22Rv1 (cell line): Measurements from ENCODE around the gene USP17L18.
"Not testable (repeated sequence)": the region's sequence is repeated elsewhere in the genome, so short reads cannot be mapped to it uniquely, and the experiment has no call there.

Experiments used
- H3K27ac ChIP-seq: fragments of 450-650 bp; 2 replicates; pipeline ENCODE4 v1.5.1; 2017

Gene USP17L18, protein sequence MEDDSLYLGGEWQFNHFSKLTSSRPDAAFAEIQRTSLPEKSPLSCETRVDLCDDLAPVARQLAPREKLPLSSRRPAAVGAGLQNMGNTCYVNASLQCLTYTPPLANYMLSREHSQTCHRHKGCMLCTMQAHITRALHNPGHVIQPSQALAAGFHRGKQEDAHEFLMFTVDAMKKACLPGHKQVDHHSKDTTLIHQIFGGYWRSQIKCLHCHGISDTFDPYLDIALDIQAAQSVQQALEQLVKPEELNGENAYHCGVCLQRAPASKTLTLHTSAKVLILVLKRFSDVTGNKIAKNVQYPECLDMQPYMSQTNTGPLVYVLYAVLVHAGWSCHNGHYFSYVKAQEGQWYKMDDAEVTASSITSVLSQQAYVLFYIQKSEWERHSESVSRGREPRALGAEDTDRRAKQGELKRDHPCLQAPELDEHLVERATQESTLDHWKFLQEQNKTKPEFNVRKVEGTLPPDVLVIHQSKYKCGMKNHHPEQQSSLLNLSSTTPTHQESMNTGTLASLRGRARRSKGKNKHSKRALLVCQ

DNA sequence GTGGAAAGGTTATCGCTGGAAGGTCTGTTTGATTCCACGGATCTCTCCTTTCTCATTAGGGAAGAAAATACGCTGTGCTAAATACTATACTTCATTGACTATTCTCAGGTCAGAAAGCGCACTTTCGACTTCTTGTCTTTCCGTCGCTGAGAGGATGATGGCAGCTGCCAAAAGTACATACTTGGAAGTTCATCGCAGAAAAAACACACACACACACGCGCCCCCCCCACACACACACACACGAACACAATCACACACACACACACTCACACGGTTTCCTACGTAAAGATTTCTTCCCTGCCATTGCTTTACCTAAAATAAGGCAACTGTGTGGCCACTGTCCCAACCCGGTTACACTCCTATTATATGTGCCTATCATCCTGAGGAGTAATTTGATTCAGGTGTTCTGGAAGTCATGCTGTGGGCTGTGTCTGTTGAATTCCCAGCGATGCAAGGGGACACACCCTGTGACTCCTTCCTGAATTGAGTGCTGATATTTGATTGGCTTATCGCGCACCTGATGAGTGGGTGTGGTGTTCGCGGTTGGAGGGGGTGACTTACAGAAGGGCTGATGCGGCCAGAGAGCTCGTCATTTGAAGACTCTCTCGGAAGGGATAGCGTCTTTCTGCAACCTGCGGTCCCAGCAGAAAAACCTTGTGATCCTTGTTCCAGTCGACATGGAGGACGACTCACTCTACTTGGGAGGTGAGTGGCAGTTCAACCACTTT lies at the start of gene USP17L18:
USP17L18 (plus strand) TSS at position 678 of the 728 bp plus-strand sequence; CDS start at position 678, 0 bp downstream.
- H3K27ac ChIP-seq, result not testable (repeated sequence)

DNA sequence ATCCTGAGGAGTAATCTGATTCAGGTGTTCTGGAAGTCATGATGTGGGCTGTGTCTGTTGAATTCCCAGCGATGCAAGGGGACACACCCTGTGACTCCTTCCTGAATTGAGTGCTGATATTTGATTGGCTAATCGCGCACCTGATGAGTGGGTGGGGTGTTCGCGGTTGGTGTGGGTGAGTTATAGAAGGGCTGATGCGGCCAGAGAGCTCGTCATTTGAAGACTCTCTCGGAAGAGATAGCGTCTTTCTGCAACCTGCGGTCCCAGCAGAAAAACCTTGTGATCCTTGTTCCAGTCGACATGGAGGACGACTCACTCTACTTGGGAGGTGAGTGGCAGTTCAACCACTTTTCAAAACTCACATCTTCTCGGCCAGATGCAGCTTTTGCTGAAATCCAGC lies 38.1 kb upstream of the USP17L18 start, which contains the start of gene USP17L10:
USP17L10 (plus strand) TSS at position 301 of the 400 bp plus-strand sequence; CDS start at position 301, 0 bp downstream.
- not testable (repeated sequence) for H3K27ac ChIP-seq

DNA sequence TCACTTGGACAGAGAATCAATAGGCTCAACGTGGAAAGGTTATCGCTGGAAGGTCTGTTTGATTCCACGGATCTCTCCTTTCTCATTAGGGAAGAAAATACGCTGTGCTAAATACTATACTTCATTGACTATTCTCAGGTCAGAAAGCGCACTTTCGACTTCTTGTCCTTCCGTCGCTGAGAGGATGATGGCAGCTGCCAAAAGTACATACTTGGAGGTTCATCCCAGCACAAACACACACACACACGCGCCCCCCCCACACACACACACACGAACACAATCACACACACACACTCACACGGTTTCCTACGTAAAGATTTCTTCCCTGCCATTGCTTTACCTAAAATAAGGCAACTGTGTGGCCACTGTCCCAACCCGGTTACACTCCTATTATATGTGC lies 33.7 kb upstream of the USP17L18 start:
- not testable (repeated sequence) for H3K27ac ChIP-seq

DNA sequence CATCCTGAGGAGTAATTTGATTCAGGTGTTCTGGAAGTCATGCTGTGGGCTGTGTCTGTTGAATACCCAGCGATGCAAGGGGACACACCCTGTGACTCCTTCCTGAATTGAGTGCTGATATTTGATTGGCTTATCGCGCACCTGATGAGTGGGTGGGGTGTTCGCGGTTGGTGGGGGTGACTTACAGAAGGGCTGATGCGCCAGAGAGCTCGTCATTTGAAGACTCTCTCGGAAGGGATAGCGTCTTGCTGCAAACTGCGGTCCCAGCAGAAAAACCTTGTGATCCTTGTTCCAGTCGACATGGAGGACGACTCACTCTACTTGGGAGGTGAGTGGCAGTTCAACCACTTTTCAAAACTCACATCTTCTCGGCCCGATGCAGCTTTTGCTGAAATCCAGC lies 33.3 kb upstream of the USP17L18 start, which contains the start of gene USP17L11:
USP17L11 (plus strand) TSS at position 301 of the 400 bp plus-strand sequence; CDS start at position 301, 0 bp downstream.
- H3K27ac ChIP-seq, result not testable (repeated sequence)

DNA sequence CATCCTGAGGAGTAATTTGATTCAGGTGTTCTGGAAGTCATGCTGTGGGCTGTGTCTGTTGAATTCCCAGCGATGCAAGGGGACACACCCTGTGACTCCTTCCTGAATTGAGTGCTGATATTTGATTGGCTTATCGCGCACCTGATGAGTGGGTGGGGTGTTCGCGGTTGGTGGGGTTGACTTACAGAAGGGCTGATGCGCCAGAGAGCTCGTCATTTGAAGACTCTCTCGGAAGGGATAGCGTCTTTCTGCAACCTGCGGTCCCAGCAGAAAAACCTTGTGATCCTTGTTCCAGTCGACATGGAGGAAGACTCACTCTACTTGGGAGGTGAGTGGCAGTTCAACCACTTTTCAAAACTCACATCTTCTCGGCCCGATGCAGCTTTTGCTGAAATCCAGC lies 28.6 kb upstream of the USP17L18 start, which contains the start of gene USP17L12:
USP17L12 (plus strand) TSS at position 301 of the 400 bp plus-strand sequence; CDS start at position 301, 0 bp downstream.
- H3K27ac ChIP-seq, result not testable (repeated sequence)

DNA sequence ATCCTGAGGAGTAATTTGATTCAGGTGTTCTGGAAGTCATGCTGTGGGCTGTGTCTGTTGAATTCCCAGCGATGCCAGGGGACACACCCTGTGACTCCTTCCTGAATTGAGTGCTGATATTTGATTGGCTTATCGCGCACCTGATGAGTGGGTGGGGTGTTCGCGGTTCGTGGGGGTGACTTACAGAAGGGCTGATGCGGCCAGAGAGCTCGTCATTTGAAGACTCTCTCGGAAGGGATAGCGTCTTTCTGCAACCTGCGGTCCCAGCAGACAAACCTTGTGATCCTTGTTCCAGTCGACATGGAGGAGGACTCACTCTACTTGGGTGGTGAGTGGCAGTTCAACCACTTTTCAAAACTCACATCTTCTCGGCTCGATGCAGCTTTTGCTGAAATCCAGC lies 23.8 kb upstream of the USP17L18 start, which contains the start of gene USP17L13:
USP17L13 (plus strand) TSS at position 301 of the 400 bp plus-strand sequence; CDS start at position 301, 0 bp downstream.
- H3K27ac ChIP-seq, result not testable (repeated sequence)

DNA sequence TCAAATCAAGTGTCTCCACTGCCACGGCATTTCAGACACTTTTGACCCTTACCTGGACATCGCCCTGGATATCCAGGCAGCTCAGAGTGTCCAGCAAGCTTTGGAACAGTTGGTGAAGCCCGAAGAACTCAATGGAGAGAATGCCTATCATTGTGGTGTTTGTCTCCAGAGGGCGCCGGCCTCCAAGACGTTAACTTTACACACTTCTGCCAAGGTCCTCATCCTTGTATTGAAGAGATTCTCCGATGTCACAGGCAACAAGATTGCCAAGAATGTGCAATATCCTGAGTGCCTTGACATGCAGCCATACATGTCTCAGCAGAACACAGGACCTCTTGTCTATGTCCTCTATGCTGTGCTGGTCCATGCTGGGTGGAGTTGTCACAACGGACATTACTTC lies 18.2 kb upstream of the USP17L18 start:
- H3K27ac ChIP-seq, result not testable (repeated sequence)

DNA sequence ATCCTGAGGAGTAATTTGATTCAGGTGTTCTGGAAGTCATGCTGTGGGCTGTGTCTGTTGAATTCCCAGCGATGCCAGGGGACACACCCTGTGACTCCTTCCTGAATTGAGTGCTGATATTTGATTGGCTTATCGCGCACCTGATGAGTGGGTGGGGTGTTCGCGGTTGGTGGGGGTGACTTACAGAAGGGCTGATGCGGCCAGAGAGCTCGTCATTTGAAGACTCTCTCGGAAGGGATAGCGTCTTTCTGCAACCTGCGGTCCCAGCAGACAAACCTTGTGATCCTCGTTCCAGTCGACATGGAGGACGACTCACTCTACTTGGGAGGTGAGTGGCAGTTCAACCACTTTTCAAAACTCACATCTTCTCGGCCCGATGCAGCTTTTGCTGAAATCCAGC lies 14.3 kb upstream of the USP17L18 start, which contains the start of gene USP17L15:
USP17L15 (plus strand) TSS at position 301 of the 400 bp plus-strand sequence; CDS start at position 301, 0 bp downstream.
- H3K27ac ChIP-seq, result not testable (repeated sequence)

DNA sequence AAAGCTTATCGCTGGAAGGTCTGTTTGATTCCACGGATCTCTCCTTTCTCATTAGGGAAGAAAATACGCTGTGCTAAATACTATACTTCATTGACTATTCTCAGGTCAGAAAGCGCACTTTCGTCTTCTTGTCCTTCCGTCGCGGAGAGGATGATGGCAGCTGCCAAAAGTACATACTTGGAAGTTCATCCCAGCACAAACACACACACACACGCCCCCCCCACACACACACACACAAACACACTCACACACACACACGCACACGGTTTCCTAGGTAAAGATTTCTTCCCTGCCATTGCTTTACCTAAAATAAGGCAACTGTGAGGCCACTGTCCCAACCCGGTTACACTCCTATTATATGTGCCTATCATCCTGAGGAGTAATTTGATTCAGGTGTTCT lies 10.0 kb upstream of the USP17L18 start:
- H3K27ac ChIP-seq, result not testable (repeated sequence)

DNA sequence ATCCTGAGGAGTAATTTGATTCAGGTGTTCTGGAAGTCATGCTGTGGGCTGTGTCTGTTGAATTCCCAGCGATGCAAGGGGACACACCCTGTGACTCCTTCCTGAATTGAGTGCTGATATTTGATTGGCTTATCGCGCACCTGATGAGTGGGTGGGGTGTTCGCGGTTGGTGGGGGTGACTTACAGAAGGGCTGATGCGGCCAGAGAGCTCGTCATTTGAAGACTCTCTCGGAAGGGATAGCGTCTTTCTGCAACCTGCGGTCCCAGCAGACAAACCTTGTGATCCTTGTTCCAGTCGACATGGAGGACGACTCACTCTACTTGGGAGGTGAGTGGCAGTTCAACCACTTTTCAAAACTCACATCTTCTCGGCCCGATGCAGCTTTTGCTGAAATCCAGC lies 4.9 kb upstream of the USP17L18 start, which contains the start of gene USP17L17:
USP17L17 (plus strand) TSS at position 301 of the 400 bp plus-strand sequence; CDS start at position 301, 0 bp downstream.
- not testable (repeated sequence) for H3K27ac ChIP-seq

DNA sequence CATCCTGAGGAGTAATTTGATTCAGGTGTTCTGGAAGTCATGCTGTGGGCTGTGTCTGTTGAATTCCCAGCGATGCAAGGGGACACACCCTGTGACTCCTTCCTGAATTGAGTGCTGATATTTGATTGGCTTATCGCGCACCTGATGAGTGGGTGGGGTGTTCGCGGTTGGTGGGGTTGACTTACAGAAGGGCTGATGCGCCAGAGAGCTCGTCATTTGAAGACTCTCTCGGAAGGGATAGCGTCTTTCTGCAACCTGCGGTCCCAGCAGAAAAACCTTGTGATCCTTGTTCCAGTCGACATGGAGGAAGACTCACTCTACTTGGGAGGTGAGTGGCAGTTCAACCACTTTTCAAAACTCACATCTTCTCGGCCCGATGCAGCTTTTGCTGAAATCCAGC lies 4.6 kb downstream of the USP17L18 start, which contains the start of gene USP17L19:
USP17L19 (plus strand) TSS at position 301 of the 400 bp plus-strand sequence; CDS start at position 301, 0 bp downstream.
- not testable (repeated sequence) for H3K27ac ChIP-seq

DNA sequence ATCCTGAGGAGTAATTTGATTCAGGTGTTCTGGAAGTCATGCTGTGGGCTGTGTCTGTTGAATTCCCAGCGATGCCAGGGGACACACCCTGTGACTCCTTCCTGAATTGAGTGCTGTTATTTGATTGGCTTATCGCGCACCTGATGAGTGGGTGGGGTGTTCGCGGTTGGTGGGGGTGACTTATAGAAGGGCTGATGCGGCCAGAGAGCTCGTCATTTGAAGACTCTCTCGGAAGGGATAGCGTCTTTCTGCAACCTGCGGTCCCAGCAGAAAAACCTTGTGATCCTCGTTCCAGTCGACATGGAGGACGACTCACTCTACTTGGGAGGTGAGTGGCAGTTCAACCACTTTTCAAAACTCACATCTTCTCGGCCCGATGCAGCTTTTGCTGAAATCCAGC lies 9.4 kb downstream of the USP17L18 start, which contains the start of gene USP17L20:
USP17L20 (plus strand) TSS at position 301 of the 400 bp plus-strand sequence; CDS start at position 301, 0 bp downstream.
- not testable (repeated sequence) for H3K27ac ChIP-seq

DNA sequence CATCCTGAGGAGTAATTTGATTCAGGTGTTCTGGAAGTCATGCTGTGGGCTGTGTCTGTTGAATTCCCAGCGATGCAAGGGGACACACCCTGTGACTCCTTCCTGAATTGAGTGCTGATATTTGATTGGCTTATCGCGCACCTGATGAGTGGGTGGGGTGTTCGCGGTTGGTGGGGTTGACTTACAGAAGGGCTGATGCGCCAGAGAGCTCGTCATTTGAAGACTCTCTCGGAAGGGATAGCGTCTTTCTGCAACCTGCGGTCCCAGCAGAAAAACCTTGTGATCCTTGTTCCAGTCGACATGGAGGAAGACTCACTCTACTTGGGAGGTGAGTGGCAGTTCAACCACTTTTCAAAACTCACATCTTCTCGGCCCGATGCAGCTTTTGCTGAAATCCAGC lies 14.1 kb downstream of the USP17L18 start, which contains the start of gene USP17L21:
USP17L21 (plus strand) TSS at position 301 of the 400 bp plus-strand sequence; CDS start at position 301, 0 bp downstream.
- not testable (repeated sequence) for H3K27ac ChIP-seq

DNA sequence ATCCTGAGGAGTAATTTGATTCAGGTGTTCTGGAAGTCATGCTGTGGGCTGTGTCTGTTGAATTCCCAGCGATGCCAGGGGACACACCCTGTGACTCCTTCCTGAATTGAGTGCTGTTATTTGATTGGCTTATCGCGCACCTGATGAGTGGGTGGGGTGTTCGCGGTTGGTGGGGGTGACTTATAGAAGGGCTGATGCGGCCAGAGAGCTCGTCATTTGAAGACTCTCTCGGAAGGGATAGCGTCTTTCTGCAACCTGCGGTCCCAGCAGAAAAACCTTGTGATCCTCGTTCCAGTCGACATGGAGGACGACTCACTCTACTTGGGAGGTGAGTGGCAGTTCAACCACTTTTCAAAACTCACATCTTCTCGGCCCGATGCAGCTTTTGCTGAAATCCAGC lies 18.9 kb downstream of the USP17L18 start, which contains the start of gene USP17L22:
USP17L22 (plus strand) TSS at position 301 of the 400 bp plus-strand sequence; CDS start at position 301, 0 bp downstream.
- H3K27ac ChIP-seq, result not testable (repeated sequence)

DNA sequence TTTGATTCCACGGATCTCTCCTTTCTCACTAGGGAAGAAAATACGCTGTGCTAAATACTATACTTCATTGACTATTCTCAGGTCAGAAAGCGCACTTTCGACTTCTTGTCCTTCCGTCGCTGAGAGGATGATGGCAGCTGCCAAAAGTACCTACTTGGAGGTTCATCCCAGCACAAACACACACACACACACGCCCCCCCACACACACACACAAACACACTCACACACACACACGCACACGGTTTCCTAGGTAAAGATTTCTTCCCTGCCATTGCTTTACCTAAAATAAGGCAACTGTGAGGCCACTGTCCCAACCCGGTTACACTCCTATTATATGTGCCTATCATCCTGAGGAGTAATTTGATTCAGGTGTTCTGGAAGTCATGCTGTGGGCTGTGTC lies 23.3 kb downstream of the USP17L18 start:
- not testable (repeated sequence) for H3K27ac ChIP-seq
